Measurements from ENCODE around the gene PTPRT.

GRCh38 chr20:43017241-43018030 lies 172.3 kb downstream of the PTPRT start:
- no peak for TF ChIP-seq CTCF (conservative IDR thresholded peaks at IDR 0.05; ENCODE audit: low read depth, low read length)
- no peak for TF ChIP-seq RFX5 (IDR thresholded peaks at IDR 0.05; ENCODE audit: low read depth, low read length)
- TF ChIP-seq SMC3 (IDR thresholded peaks at IDR 0.05; ENCODE audit: low read depth, low read length), result no peak

Measured in IMR-90 (cell line).